Measurements from ENCODE around the gene AFP. TPM values are rescaled to one million over a fixed set of nuclear protein-coding genes. Genes with fewer than 3 reads are reported as not detected.

AFP gene
- total and polyA plus RNA-seq, 2 of the 4 experiments (the other 2 are of a cell fraction) = 0.87 to 1.3 TPM

DNA sequence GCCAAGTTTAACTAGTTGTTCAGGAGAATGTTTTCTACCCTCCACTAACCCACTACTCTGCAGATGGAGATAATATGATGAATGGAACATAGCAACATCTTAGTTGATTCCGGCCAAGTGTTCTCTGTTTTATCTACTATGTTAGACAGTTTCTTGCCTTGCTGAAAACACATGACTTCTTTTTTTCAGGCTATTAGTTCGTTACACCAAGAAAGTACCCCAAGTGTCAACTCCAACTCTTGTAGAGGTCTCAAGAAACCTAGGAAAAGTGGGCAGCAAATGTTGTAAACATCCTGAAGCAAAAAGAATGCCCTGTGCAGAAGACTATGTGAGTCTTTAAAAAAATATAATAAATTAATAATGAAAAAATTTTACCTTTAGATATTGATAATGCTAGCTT is 18.7 kb upstream of the AFP start:
- Histone ChIP-seq H4K20me1 (ENCODE audit: insufficient read depth, low read length) (no peaks in the 10 kb centered on the region), H2BK120ac (ENCODE audit: low read depth, low read length) (no peak overlapping the region), H3K4me3 (ENCODE audit: insufficient read depth, low read depth, low read length) (no peak overlapping the region), H3K14ac (replicated peaks; ENCODE audit: low read depth, low read length) (no peak overlapping the region), H2AK9ac (replicated peaks; ENCODE audit: low read depth, low read length, poor library complexity) (no peak overlapping the region), H3K23ac (ENCODE audit: low read depth, low read length) (no peak overlapping the region), H4K5ac (ENCODE audit: low read depth, low read length) (no peak overlapping the region), H4K8ac (ENCODE audit: low read depth in 2 of 2, low read length in 2 of 2) (no peak overlapping the region), H3K4me2 (ENCODE audit: low read depth, low read length) (no peak overlapping the region), H3K79me1 (ENCODE audit: low read depth in 1 of 2, low read length in 2 of 2) (no peaks in the 10 kb centered on the region), H3K56ac (ENCODE audit: extremely low read depth, insufficient read depth, low read length) (no peak overlapping the region), H3K27ac (ENCODE audit: insufficient read depth, low read length) (no peak overlapping the region), H4K91ac (ENCODE audit: insufficient read depth, low read depth, low read length) (no peak overlapping the region), H2BK20ac (ENCODE audit: low read depth, low read length) (no peak overlapping the region), H3K36me3 (ENCODE audit: control insufficient read depth, insufficient read depth, low read length) (no peaks in the 10 kb centered on the region), H2AK5ac (ENCODE audit: low read depth, low read length) (no peak overlapping the region), H2BK5ac (ENCODE audit: low read depth, low read length, poor library complexity, severe bottlenecking) (no peak overlapping the region), H3K4me1 (ENCODE audit: control insufficient read depth, insufficient read depth, low read length) (no peaks in the 10 kb centered on the region), H3K9me1 (ENCODE audit: insufficient read depth, low read length) (no peaks in the 10 kb centered on the region), H3K4ac (ENCODE audit: low read depth, low read length) (no peak overlapping the region), H2BK15ac (ENCODE audit: low read depth, low read length) (no peak overlapping the region), H3K18ac (ENCODE audit: low read depth, low read length) (no peak overlapping the region), H2AFZ (replicated peaks; ENCODE audit: low read length, poor library complexity) (no peak overlapping the region), H3K9ac (ENCODE audit: low read depth, low read length) (no peak overlapping the region), H3K27me3 (ENCODE audit: control insufficient read depth, insufficient read depth, low read length) (peaks cover 2% of the 10 kb centered on the region; the same call in 1 of the 2 replicates), H3K9me3 (ENCODE audit: control insufficient read depth, insufficient read depth, low read length) (no peaks in the 10 kb centered on the region)
- dilution Hi-C loops (cut with HindIII; ENCODE audit: low sequenced_read_pairs, unreplicated experiment) = no loop called here
- no TSS peak for BruUV-seq (replicated peaks)
- no CpG with 5 or more reads among the region's 2 CpGs for WGBS, 2 experiments (ENCODE audit: extremely low coverage in 2 of 2, insufficient read length in 1 of 2)
- ChIA-PET CTCF (interaction anchor here (0.7 kb wide), 1 partner anchor 142 kb away, joined by 4 read pairs; no protein-coding TSS in a partner anchor), POLR2A (ENCODE audit: unreplicated experiment) (no interaction called here)
- in situ Hi-C loops (cut with MboI; ENCODE audit: low sequenced_read_pairs) = no loop called here
- DNase-seq = no peak
- TF ChIP-seq CTCF (conservative IDR thresholded peaks at IDR 0.05; ENCODE audit: low read depth, low read length) (no peak), BHLHE40 (IDR thresholded peaks at IDR 0.05; ENCODE audit: low read depth, low read length) (no peak), CEBPB (IDR thresholded peaks at IDR 0.05; ENCODE audit: low read depth, low read length) (no peak), MXI1 (IDR thresholded peaks at IDR 0.05; ENCODE audit: borderline replicate concordance, low read depth, low read length) (no peak), USF2 (IDR thresholded peaks at IDR 0.05; ENCODE audit: low read depth, low read length) (no peak), POLR2A (IDR thresholded peaks at IDR 0.05; ENCODE audit: low read depth, low read length) (no peak), RFX5 (IDR thresholded peaks at IDR 0.05; ENCODE audit: low read depth, low read length) (no peak), RAD21 (IDR thresholded peaks at IDR 0.05; ENCODE audit: low read length) (no peak), FOS (IDR thresholded peaks at IDR 0.05; ENCODE audit: low read depth, low read length) (no peak), CHD1 (IDR thresholded peaks at IDR 0.05; ENCODE audit: low read depth, low read length) (no peak), RCOR1 (IDR thresholded peaks at IDR 0.05; ENCODE audit: insufficient replicate concordance, low read length) (no peak), NFE2L2 (IDR thresholded peaks at IDR 0.05; ENCODE audit: low read depth, low read length) (no peak), MAFK (IDR thresholded peaks at IDR 0.05; ENCODE audit: low read depth, low read length) (no peak), SMC3 (IDR thresholded peaks at IDR 0.05; ENCODE audit: low read depth, low read length) (no peak), MAZ (IDR thresholded peaks at IDR 0.05; ENCODE audit: borderline replicate concordance, low read depth, low read length) (no peak)
- TF ChIP-seq, protein P1, sequence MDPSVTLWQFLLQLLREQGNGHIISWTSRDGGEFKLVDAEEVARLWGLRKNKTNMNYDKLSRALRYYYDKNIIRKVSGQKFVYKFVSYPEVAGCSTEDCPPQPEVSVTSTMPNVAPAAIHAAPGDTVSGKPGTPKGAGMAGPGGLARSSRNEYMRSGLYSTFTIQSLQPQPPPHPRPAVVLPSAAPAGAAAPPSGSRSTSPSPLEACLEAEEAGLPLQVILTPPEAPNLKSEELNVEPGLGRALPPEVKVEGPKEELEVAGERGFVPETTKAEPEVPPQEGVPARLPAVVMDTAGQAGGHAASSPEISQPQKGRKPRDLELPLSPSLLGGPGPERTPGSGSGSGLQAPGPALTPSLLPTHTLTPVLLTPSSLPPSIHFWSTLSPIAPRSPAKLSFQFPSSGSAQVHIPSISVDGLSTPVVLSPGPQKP (IDR thresholded peaks at IDR 0.05; ENCODE audit: borderline replicate concordance, low read depth, low read length) = no peak
- intact Hi-C loops (cut with micrococcal nuclease) = no loop called here
- ATAC-seq (ENCODE audit: low read depth) = no peak
